IMR-90 (cell line): ENCODE data around the gene DDX41. TPM values are rescaled to one million over a fixed set of nuclear protein-coding genes. Genes with fewer than 3 reads are reported as not detected.
A peak's percentile ranks its signal among the peaks of the same experiment; 100 is the strongest.

ENCODE experiments used
- ATAC-seq: fragments of 200-7000 bp; cut with Tn5 transposase; 2 replicates; pipeline ENCODE4 v1.9.1; 2020; ENCODE audit warnings: low read depth, mild to moderate bottlenecking, moderate library complexity
- BruUV-seq: library from RNA; stranded (reverse); fragments of 400-500 nt; replicated peaks from 2 replicates; lab custom pipeline; 2021; lab: Mats Ljungman, UMichigan
- CTCF ChIA-PET: fragments of 300-600 bp; formaldehyde crosslinking; extraction: SDS; loops from one replicate; lab custom pipeline; 2021; ENCODE audit warnings: antibody characterized with exemption; lab: Yijun Ruan, JAX
- POLR2A ChIA-PET: fragments of 300-600 bp; sonication (Branson Sonifier 250); formaldehyde crosslinking; loops from one replicate; lab custom pipeline; 2022; ENCODE audit warnings: antibody characterized with exemption; ENCODE audit not compliant: unreplicated experiment; lab: Charles Lee
- DNase-seq: peaks from one replicate; pipeline ENCODE4 v3.0.0; 2013
- H2AFZ ChIP-seq: replicated peaks from 2 replicates; pipeline ENCODE3; 2013; ENCODE audit warnings: low read length, mild to moderate bottlenecking; ENCODE audit not compliant: poor library complexity
- H2AK5ac ChIP-seq: 2 replicates; pipeline ENCODE4 v1.6.1; 2013; ENCODE audit warnings: low read depth, low read length, inconsistent platforms
- H2AK9ac ChIP-seq: replicated peaks from 2 replicates; pipeline ENCODE3; 2013; ENCODE audit warnings: mild to moderate bottlenecking, low read depth, low read length, moderate library complexity; ENCODE audit not compliant: poor library complexity
- H2BK120ac ChIP-seq: 2 replicates; pipeline ENCODE4 v1.6.1; 2013; ENCODE audit warnings: low read depth, low read length, inconsistent platforms
- H2BK15ac ChIP-seq: 3 replicates; pipeline ENCODE4 v1.6.1; 2013; ENCODE audit warnings: low read depth, low read length, inconsistent platforms
- H2BK20ac ChIP-seq: 2 replicates; pipeline ENCODE4 v1.6.1; 2013; ENCODE audit warnings: low read depth, mild to moderate bottlenecking, inconsistent platforms, low read length, moderate library complexity
- H2BK5ac ChIP-seq: 2 replicates; pipeline ENCODE4 v1.6.1; 2013; ENCODE audit warnings: mild to moderate bottlenecking, low read depth, low read length, inconsistent platforms; ENCODE audit not compliant: poor library complexity, severe bottlenecking
- H3K14ac ChIP-seq: replicated peaks from 2 replicates; pipeline ENCODE4 v1.6.1; 2013; ENCODE audit warnings: low read depth, low read length, inconsistent platforms
- H3K18ac ChIP-seq: 2 replicates; pipeline ENCODE4 v1.6.1; 2013; ENCODE audit warnings: low read depth, low read length, control low read depth
- H3K23ac ChIP-seq: 2 replicates; pipeline ENCODE4 v1.6.1; 2013; ENCODE audit warnings: low read depth, low read length, inconsistent platforms
- H3K27ac ChIP-seq: 2 replicates; pipeline ENCODE4 v1.5.1; 2013; ENCODE audit warnings: mild to moderate bottlenecking, control low read depth, low read length; ENCODE audit not compliant: insufficient read depth
- H3K27me3 ChIP-seq: 2 replicates; pipeline ENCODE4 v1.6.1; 2013; ENCODE audit warnings: low read length; ENCODE audit not compliant: control insufficient read depth, insufficient read depth
- H3K36me3 ChIP-seq: 2 replicates; pipeline ENCODE4 v1.6.1; 2013; ENCODE audit warnings: low read length, mixed read lengths; ENCODE audit not compliant: control insufficient read depth, insufficient read depth
- H3K4ac ChIP-seq: 2 replicates; pipeline ENCODE4 v1.6.1; 2013; ENCODE audit warnings: low read depth, low read length, inconsistent platforms
- H3K4me1 ChIP-seq: 2 replicates; pipeline ENCODE4 v1.6.1; 2013; ENCODE audit warnings: low read length, mixed read lengths; ENCODE audit not compliant: control insufficient read depth, insufficient read depth
- H3K4me2 ChIP-seq: 2 replicates; pipeline ENCODE4 v1.6.1; 2013; ENCODE audit warnings: low read depth, mild to moderate bottlenecking, control low read depth, low read length, moderate library complexity
- H3K4me3 ChIP-seq: 2 replicates; pipeline ENCODE4 v1.5.1; 2013; ENCODE audit warnings: low read depth, mild to moderate bottlenecking, control low read depth, low read length, moderate library complexity; ENCODE audit not compliant: insufficient read depth
- H3K56ac ChIP-seq: 2 replicates; pipeline ENCODE4 v1.6.1; 2013; ENCODE audit warnings: low read length, inconsistent platforms; ENCODE audit not compliant: insufficient read depth; ENCODE audit errors: extremely low read depth
- H3K79me1 ChIP-seq, 2 experiments: 2 replicates each; pipeline ENCODE4 v1.6.1; 2013; ENCODE audit warnings: low read length in 2 of 2, inconsistent platforms in 1 of 2, low read depth in 1 of 2
- H3K9ac ChIP-seq: 2 replicates; pipeline ENCODE4 v1.6.1; 2013; ENCODE audit warnings: low read depth, low read length, control low read depth
- H3K9me1 ChIP-seq: 2 replicates; pipeline ENCODE4 v1.6.1; 2013; ENCODE audit warnings: low read length, inconsistent platforms; ENCODE audit not compliant: insufficient read depth
- H3K9me3 ChIP-seq: 2 replicates; pipeline ENCODE4 v1.6.1; 2013; ENCODE audit warnings: low read length; ENCODE audit not compliant: control insufficient read depth, insufficient read depth
- H4K20me1 ChIP-seq: 2 replicates; pipeline ENCODE4 v1.6.1; 2013; ENCODE audit warnings: low read length, inconsistent platforms; ENCODE audit not compliant: insufficient read depth
- H4K5ac ChIP-seq: 2 replicates; pipeline ENCODE4 v1.6.1; 2013; ENCODE audit warnings: mild to moderate bottlenecking, low read depth, low read length, control low read depth
- H4K8ac ChIP-seq, 2 experiments: 2 replicates each; pipeline ENCODE4 v1.6.1; 2013; ENCODE audit warnings: low read depth in 2 of 2, low read length in 2 of 2, control low read depth in 1 of 2, inconsistent platforms in 1 of 2
- H4K91ac ChIP-seq: 2 replicates; pipeline ENCODE4 v1.6.1; 2013; ENCODE audit warnings: low read depth, low read length, inconsistent platforms; ENCODE audit not compliant: insufficient read depth
- BHLHE40 ChIP-seq: fragments of 150-350 bp; IDR thresholded peaks from 2 replicates; pipeline ENCODE4 v1.6.1; 2016; ENCODE audit warnings: mild to moderate bottlenecking, low read depth, low read length
- CEBPB ChIP-seq: IDR thresholded peaks from 2 replicates; pipeline ENCODE4 v1.6.1; 2012; ENCODE audit warnings: low read depth, low read length, improper control_type of control experiment
- CHD1 ChIP-seq: IDR thresholded peaks from 2 replicates; pipeline ENCODE4 v1.6.1; 2012; ENCODE audit warnings: low read depth, low read length, improper control_type of control experiment
- FOS ChIP-seq: fragments of 150-350 bp; IDR thresholded peaks from 2 replicates; pipeline ENCODE4 v1.6.1; 2016; ENCODE audit warnings: low read depth, low read length
- MAZ ChIP-seq: IDR thresholded peaks from 2 replicates; pipeline ENCODE4 v1.6.1; 2012; ENCODE audit warnings: low read depth, mild to moderate bottlenecking, low read length, improper control_type of control experiment, moderate library complexity, borderline replicate concordance
- NFE2L2 ChIP-seq: fragments of 150-350 bp; IDR thresholded peaks from 2 replicates; pipeline ENCODE4 v1.6.1; 2016; ENCODE audit warnings: low read depth, mild to moderate bottlenecking, low read length
- RAD21 ChIP-seq: IDR thresholded peaks from 2 replicates; pipeline ENCODE4 v1.6.1; 2012; ENCODE audit warnings: low read length, improper control_type of control experiment
- RCOR1 ChIP-seq: IDR thresholded peaks from 2 replicates; pipeline ENCODE4 v1.6.1; 2012; ENCODE audit warnings: mild to moderate bottlenecking, low read length, improper control_type of control experiment; ENCODE audit not compliant: insufficient replicate concordance
- RFX5 ChIP-seq: IDR thresholded peaks from 2 replicates; pipeline ENCODE4 v1.8.0; 2012; ENCODE audit warnings: low read depth, mild to moderate bottlenecking, low read length, moderate library complexity
- SMC3 ChIP-seq: fragments of 150-350 bp; IDR thresholded peaks from 2 replicates; pipeline ENCODE4 v1.6.1; 2016; ENCODE audit warnings: low read depth, mild to moderate bottlenecking, antibody characterized with exemption, low read length, moderate library complexity
- WGBS, 2 experiments: methylation state at CpG; one replicate each; pipeline versions ENCODE4 v1.1.5 to v1.1.7; 2013; ENCODE audit warnings: missing lambda C conversion rate in 2 of 2; ENCODE audit not compliant: insufficient read length in 1 of 2; ENCODE audit errors: extremely low coverage in 2 of 2; 5-methylcytosine and 5-hydroxymethylcytosine counted together
- dilution Hi-C: fragments of 300-500 bp; cut with HindIII; formaldehyde crosslinking; loops from one replicate; pipeline ENCODE4 v1.14.3; 2018; ENCODE audit warnings: low sequenced_read_pairs; ENCODE audit not compliant: unreplicated experiment
- in situ Hi-C: fragments of 300-500 bp; cut with MboI; formaldehyde crosslinking; loops from 3 replicates; pipeline ENCODE4 v1.14.3; 2019; ENCODE audit warnings: low sequenced_read_pairs, inconsistent platforms, mixed read lengths
- intact Hi-C: fragments of 100-400 bp; cut with micrococcal nuclease; formaldehyde crosslinking; loops from 2 replicates; pipeline ENCODE4 v1.10.0; 2022
- polyA plus RNA-seq, 3 experiments: library from polyadenylated mRNA; depleted of rRNA; stranded (reverse); fragments of >200 nt; gene quantifications; 2 replicates each; pipeline ENCODE4 v1.2.3, GENCODE V29; 2012; ENCODE audit warnings: low replicate concordance in 1 of 3
- total RNA-seq: library from RNA; depleted of rRNA; stranded (reverse); fragments of >200 nt; gene quantifications from 2 replicates; pipeline ENCODE4 v1.2.3, GENCODE V29; 2012
- TF ChIP-seq, protein P1 (sequence below): fragments of 150-350 bp; IDR thresholded peaks from 2 replicates; pipeline ENCODE4 v1.6.1; 2016; ENCODE audit warnings: low read depth, mild to moderate bottlenecking, low read length, moderate library complexity, borderline replicate concordance
- TF ChIP-seq, protein P2 (sequence below): fragments of 150-350 bp; IDR thresholded peaks from 2 replicates; pipeline ENCODE4 v1.6.1; 2017; ENCODE audit warnings: mild to moderate bottlenecking, antibody characterized with exemption, low read length, low read depth

Gene DDX41
- total and polyA plus RNA-seq, 2 of the 4 experiments (the other 2 are of a cell fraction), result 130 to 170 TPM

DNA sequence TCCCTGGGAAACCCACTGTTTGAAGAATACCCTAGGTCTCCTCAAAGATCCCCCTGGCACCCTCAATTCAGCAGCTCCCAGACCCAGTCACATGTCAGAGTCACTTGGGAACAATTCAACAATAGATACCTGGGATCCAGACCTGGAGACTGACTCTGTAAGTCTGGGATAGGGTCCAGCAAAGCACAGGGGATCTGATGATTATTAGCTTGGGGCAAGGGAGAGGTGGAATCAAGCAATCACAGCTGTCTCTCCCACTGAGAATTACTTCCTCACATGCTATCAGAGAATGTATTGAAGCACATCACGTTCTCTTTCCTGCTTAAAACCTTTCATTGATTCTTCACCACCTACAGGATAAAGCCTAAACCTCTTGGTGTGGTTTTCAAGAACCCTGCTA is 31.7 kb upstream of the DDX41 start:
- H4K20me1 ChIP-seq, result peaks cover 61% of the 10 kb centered on the region
- H3K4me2 ChIP-seq, result no peak overlapping the region; the same call in 1 of the 2 replicates
- no peak overlapping the region for H2BK5ac ChIP-seq

More for the DNA sequence above, 31.7 kb upstream of the DDX41 start:
- Histone ChIP-seq H2BK15ac (0 out of 3 replicates have a peak overlapping the region, but pooled peaks have one; percentile 27), H3K56ac (no peak overlapping the region), H3K4ac (peak overlapping the region; percentile 24; the same call in 1 of the 2 replicates), H3K27ac (peak overlapping the region; percentile 59; the same call in 1 of the 2 replicates), H4K5ac (no peak overlapping the region), H3K79me1 (peaks cover 12 to 79% of the 10 kb centered on the region in 2 experiments), H3K9ac (no peak overlapping the region), H3K36me3 (peaks cover 5% of the 10 kb centered on the region; the same call in 1 of the 2 replicates), H3K27me3 (no peaks in the 10 kb centered on the region), H4K91ac (no peak overlapping the region; the same call in 1 of the 2 replicates), H2AFZ (no peak overlapping the region), H2BK120ac (peak overlapping the region; percentile 6; the same call in 1 of the 2 replicates), H3K18ac (no peak overlapping the region), H2AK9ac (no peak overlapping the region), H3K9me3 (no peaks in the 10 kb centered on the region), H4K8ac (no peak overlapping the region), H2BK20ac (no peak overlapping the region), H3K4me1 (peaks cover 26% of the 10 kb centered on the region), H3K9me1 (peaks cover 25% of the 10 kb centered on the region), H3K14ac (peak overlapping the region; percentile 12; the same call in 1 of the 2 replicates), H3K23ac (peak overlapping the region; percentile 40; the same call in 1 of the 2 replicates), H2AK5ac (no peak overlapping the region), H3K4me3 (no peak overlapping the region)
- WGBS, 2 experiments, result 80% methylated on average over 1 of the region's 1 CpG; no CpG with 5 or more reads in 1 of the 2 experiments
- ATAC-seq, result no peak
- POLR2A ChIA-PET, result no interaction called here
- dilution Hi-C loops (no loop called here), in situ Hi-C loops (no loop called here), intact Hi-C loops (no loop called here)
- DNase-seq, result no peak
- no TSS peak for BruUV-seq
- CTCF ChIA-PET, result no interaction called here
- TF ChIP-seq CEBPB, result no peak
- no peak for TF ChIP-seq NFE2L2
- TF ChIP-seq BHLHE40, result no peak
- no peak for TF ChIP-seq SMC3
- TF ChIP-seq RAD21, result no peak
- TF ChIP-seq CHD1, result no peak
- no peak for TF ChIP-seq RFX5
- TF ChIP-seq FOS, result no peak
- TF ChIP-seq MAZ, result no peak
- TF ChIP-seq RCOR1, result no peak
- TF ChIP-seq, protein P1, sequence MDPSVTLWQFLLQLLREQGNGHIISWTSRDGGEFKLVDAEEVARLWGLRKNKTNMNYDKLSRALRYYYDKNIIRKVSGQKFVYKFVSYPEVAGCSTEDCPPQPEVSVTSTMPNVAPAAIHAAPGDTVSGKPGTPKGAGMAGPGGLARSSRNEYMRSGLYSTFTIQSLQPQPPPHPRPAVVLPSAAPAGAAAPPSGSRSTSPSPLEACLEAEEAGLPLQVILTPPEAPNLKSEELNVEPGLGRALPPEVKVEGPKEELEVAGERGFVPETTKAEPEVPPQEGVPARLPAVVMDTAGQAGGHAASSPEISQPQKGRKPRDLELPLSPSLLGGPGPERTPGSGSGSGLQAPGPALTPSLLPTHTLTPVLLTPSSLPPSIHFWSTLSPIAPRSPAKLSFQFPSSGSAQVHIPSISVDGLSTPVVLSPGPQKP, result no peak
- TF ChIP-seq, protein P2, sequence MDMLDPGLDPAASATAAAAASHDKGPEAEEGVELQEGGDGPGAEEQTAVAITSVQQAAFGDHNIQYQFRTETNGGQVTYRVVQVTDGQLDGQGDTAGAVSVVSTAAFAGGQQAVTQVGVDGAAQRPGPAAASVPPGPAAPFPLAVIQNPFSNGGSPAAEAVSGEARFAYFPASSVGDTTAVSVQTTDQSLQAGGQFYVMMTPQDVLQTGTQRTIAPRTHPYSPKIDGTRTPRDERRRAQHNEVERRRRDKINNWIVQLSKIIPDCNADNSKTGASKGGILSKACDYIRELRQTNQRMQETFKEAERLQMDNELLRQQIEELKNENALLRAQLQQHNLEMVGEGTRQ, result no peak
